DMS 273 (cell line): ENCODE measurements around the gene IL1B.
"Not testable (repeated sequence)": the region's sequence is repeated elsewhere in the genome, so short reads cannot be mapped to it uniquely, and the experiment has no call there.

Source experiments
- DNase-seq: peaks from one replicate; lab custom pipeline; 2025; ENCODE audit not compliant: unreplicated experiment; lab: John Stamatoyannopoulos, UW

IL1B gene

DNA sequence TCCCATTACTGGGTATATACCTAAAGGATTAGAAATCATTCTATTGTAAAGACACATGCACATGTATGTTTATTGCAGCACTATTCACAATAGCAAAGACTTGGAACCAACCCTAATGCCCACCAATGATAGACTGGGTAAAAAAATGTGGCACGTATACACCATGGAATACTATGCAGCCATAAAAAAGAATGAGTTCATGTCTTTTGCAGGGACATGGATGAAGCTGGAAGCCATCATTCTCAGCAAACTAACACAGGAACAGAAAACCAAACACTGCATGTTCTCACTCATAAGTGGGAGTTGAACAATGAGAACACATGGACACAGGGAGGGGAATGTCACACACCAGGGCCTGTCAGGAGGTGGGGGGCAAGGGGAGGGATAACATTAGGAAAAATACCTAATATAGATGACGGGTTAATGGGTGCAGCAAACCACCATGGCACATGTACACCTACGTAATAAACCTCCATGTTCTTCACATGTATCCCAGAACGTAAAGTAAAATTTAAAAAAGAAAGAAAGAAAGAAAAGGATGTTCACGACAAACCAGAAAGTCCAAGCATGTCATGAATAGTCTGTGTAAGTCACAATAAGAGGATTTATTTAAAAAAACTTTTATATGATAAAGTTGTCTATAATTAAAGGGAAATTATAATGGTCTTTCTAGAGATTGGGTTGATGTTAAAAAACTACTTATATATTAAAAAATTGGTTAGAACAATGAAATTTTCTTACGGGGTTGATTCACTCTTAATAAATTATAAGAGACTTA is 23.0 kb upstream of the IL1B start:
- DNase-seq, result peak; percentile 56

DNA sequence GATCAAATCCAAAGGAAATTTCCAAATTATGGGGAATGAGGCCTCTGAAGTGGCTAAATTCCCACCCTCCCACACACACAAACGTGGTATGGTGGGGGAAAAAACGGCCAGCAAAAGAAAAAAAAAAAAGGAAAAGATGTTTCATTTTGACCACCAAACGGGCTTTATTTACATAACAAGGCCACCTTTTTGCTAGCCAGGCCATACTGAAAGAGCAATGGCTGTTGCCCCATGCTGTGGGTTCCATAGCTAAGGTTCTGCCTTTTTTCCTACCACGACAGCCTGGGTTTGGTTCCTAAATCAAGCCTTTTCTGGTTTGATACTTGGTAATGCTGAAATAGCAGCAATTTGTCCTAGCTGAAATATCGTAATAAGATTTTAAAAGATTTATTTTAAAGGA is 14.0 kb upstream of the IL1B start:
- no peak for DNase-seq

DNA sequence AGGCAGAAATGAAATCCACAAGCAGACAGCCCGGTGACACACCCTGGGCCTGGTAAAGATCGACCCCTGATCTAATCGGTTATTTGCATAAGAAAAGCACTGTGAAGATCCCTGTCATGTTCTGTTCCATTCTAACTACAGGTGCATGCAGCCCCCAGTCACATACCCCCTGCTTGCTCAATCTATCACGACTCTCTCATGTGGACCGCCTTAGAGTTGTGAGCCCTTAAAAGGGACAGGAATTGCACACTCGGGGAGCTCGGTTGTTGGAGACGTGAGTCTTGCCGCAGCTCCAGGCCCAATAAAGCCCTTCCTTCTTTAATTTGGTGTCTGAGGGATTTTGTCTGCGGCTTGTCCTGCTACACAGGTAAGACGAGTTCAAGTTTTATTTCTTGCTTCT is 13.4 kb upstream of the IL1B start:
- no peak for DNase-seq

DNA sequence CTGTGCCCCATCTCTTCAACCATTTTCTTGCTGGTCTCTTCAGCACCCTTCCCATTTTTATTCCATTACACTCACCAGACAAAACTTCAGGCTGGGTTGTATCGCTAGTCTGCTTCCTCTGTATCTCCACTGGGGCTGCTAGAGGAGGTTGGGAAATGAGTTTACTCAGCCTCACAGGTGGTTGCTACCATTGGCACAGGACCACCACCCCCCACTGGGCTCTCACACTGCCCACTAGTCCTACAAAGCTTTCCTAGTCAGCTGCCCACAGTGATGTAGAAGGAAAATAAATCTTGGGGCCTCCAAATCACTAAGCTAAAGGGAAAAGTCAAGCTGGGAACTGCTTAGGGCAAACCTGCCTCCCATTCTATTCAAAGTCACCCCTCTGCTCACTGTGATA is 12.3 kb upstream of the IL1B start:
- no peak for DNase-seq

- no peak for DNase-seq
Measured at GRCh38 chr2:112846031-112846430, 9.5 kb upstream of the IL1B start.

- DNase-seq, result no peak
Measured at GRCh38 chr2:112843836-112844235, 7.3 kb upstream of the IL1B start.

DNA sequence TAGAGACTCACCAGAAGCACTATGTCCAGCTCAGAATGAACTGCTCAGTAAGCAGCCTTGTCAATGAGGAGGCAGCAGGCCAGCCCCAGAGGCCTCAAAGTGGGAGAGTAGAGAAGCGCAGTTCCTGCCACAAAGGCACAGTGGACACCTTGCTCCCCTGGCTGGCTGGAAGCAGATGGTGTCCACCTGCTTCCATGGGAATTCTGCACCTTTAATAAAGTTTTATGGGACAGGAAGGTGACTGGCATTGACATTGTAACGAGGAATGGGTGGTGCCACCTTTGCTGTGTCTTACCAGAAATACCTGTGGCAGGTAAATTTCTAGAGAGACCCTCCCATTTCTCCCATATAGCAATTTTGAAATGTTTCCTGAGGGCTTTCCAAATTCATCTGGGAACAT is 6.7 kb upstream of the IL1B start:
- DNase-seq, result no peak

GRCh38 chr2:112841295-112842044 is 4.9 kb upstream of the IL1B start:
- DNase-seq, result no peak

DNA sequence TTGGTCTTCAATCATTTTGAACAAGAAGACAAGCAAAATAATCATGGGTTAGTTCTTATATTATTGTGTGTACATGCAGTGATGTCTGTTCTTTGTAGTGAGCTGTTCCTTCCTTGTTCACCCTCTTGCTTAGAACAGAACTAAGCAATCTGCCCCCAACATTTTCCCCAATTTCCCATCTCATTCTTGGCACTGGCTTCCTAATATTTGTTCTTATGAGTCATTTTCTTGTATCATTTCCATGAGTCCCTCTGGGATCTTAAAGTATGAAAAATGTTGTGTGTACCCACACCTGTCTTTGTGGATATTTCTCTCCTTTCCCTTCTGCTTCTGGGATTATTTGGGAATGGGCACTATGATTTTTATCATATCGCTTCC is 3.5 kb upstream of the IL1B start:
- no peak for DNase-seq

- DNase-seq, result no peak
Measured at GRCh38 chr2:112839407-112840067, 3.0 kb upstream of the IL1B start.

DNA sequence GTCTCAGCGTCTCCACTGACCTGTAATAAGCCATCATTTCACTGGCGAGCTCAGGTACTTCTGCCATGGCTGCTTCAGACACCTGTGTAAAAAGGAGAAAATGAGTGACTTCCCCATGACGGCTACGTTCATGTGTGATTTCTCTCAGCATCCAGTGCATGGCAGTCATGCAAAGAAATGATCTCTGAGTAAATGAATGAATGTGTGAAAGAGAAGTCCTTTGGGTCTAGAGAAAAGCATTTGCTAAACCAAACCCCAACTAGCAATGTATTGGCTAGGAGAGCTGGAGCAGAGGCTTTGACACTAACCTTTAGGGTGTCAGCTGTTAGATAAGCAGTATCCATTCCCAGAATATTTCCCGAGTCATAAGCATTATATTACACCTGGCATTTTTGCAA is 417 bp downstream of the IL1B start:
- DNase-seq, result no peak

GRCh38 chr2:112835536-112836162 is 930 bp downstream of the IL1B start:
- no peak for DNase-seq

GRCh38 chr2:112835061-112835501 is 1.5 kb downstream of the IL1B start:
- no peak for DNase-seq

GRCh38 chr2:112834396-112835037 is 2.1 kb downstream of the IL1B start:
- no peak for DNase-seq

DNA sequence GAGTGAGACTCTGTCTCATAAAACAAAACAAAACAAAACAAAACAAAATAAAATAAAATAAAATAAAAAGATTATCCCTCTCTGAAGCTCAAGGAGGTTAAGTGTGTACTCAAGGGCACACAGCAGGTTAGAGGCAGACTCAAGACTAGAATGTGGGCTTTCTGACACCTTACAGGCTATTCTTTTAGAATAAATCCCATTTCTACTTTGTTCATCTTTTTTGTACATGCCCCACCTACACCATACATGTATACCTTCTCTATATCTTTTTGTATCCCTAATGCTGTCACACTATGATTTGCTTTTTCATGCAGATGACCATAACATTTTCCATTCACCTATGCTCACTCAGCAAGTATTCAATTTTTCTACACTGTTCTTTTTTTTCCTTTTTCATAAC is 2.6 kb downstream of the IL1B start:
- no peak for DNase-seq

- DNase-seq, result not testable (repeated sequence)
Measured at GRCh38 chr2:112833639-112833931, 3.0 kb downstream of the IL1B start.

- no peak for DNase-seq
Measured at GRCh38 chr2:112832841-112833638, 3.5 kb downstream of the IL1B start.

DNA sequence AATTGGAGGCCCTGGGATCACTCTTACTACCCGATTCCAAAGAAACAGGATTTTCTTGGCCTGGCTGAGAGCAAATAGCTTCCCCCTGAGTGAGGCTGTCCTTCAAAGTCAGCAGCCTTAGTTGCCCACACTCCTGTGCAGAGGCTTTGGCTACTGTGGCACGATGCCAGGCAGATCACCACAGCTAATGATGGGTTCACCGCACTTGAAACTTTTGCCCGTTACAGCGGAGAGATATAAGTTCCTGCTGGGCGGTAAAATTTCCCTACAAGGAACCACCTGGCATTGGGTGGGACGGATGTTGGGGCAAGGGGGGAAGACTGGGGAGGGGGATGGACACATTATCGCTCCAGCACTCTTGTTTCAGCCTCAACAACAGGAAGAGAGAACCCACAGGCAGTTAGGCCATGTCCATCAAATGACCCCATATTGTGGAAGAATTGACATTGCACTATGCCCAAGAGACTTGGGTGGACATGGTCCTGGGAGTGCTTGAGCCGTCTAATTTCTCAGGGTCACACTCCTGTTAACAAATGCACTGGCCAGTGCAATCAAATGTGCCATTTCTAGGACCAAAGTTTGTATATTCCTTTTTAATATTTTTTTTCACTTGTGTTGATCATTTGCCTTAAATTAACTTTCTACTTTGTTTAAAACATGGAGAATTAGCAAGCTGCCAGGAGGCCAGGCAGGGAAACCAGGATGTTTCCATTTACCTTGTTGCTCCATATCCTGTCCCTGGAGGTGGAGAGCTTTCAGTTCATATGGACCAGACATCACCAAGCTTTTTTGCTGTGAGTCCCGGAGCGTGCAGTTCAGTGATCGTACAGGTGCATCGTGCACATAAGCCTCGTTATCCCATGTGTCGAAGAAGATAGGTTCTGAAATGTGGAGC is 4.4 kb downstream of the IL1B start:
- no peak for DNase-seq

- DNase-seq, result no peak
Measured at GRCh38 chr2:112831513-112831845, 5.1 kb downstream of the IL1B start.
